NCI-H1694 treated with DMSO at 0.1 percent for 48 hours (cell line): ENCODE results near the gene ADAM8.
"Not testable (repeated sequence)": the region's sequence is repeated elsewhere in the genome, so short reads cannot be mapped to it uniquely, and the experiment has no call there.

ENCODE experiments used
- DNase-seq: peaks from one replicate; lab custom pipeline; 2025; lab: John Stamatoyannopoulos, UW

ADAM8 gene

GRCh38 chr10:133249975-133250754 is 26.5 kb downstream of the ADAM8 start:
- no peak for DNase-seq

- no peak for DNase-seq
Observed at GRCh38 chr10:133249094-133249780, 27.4 kb downstream of the ADAM8 start.

- no peak for DNase-seq
Observed at GRCh38 chr10:133248334-133248715, 28.3 kb downstream of the ADAM8 start.

- DNase-seq = no peak
Observed at GRCh38 chr10:133247681-133248333, 28.9 kb downstream of the ADAM8 start.

- no peak for DNase-seq
Observed at GRCh38 chr10:133246236-133246626, 30.4 kb downstream of the ADAM8 start.

GRCh38 chr10:133245439-133246235 is 31.0 kb downstream of the ADAM8 start:
- no peak for DNase-seq

- no peak for DNase-seq
Observed at GRCh38 chr10:133243593-133243992, 33.1 kb downstream of the ADAM8 start.

GRCh38 chr10:133242611-133243356 is 33.9 kb downstream of the ADAM8 start:
- DNase-seq = no peak

- no peak for DNase-seq
Observed at GRCh38 chr10:133241501-133242205, 35.0 kb downstream of the ADAM8 start.

- DNase-seq = no peak
Observed at GRCh38 chr10:133239990-133240389, 36.7 kb downstream of the ADAM8 start.

- DNase-seq = no peak
Observed at GRCh38 chr10:133238466-133238804, 38.2 kb downstream of the ADAM8 start.

GRCh38 chr10:133237588-133238465 is 38.8 kb downstream of the ADAM8 start, which contains the start of gene VENTX:
TSS of gene VENTX (plus strand) at chr10:133237855. CDS start at chr10:133237915, 60 bp downstream.
- DNase-seq = no peak

- DNase-seq = no peak
Observed at GRCh38 chr10:133237241-133237587, 39.5 kb downstream of the ADAM8 start.

GRCh38 chr10:133236401-133237240 is 40.0 kb downstream of the ADAM8 start:
- no peak for DNase-seq

GRCh38 chr10:133235932-133236331 is 40.7 kb downstream of the ADAM8 start:
- no peak for DNase-seq

- no peak for DNase-seq
Observed at GRCh38 chr10:133235265-133235855, 41.3 kb downstream of the ADAM8 start.

GRCh38 chr10:133234796-133235195 is 41.9 kb downstream of the ADAM8 start:
- DNase-seq = not testable (repeated sequence)

- DNase-seq = no peak
Observed at GRCh38 chr10:133231946-133232574, 44.6 kb downstream of the ADAM8 start.
